Keratinocyte (primary cell): ENCODE results near the gene RHEX. TPM values are rescaled to one million over a fixed set of nuclear protein-coding genes. Genes with fewer than 3 reads are reported as not detected.

Source experiments
- DNase-seq: peaks from one replicate; pipeline ENCODE4 v3.0.0-alpha.2; 2011; ENCODE audit warnings: low read depth, missing footprints, low spot score
- FAIRE-seq: peaks from 2 replicates; lab custom pipeline; 2011; peaks lifted over from hg19 to GRCh38; lab: Jason Lieb, UNC
- H2AFZ ChIP-seq: 2 replicates; pipeline ENCODE4 v1.6.0; 2012; ENCODE audit warnings: low read length, control low read depth, inconsistent platforms; ENCODE audit not compliant: control insufficient read depth
- H3K27ac ChIP-seq: 2 replicates; pipeline ENCODE4 v1.5.1; 2011; ENCODE audit warnings: low read length; ENCODE audit not compliant: control insufficient read depth, insufficient read depth
- H3K27me3 ChIP-seq: 3 replicates; pipeline ENCODE4 v1.6.0; 2011; ENCODE audit warnings: low read length; ENCODE audit not compliant: control insufficient read depth, insufficient read depth; ENCODE audit errors: extremely low read depth
- H3K36me3 ChIP-seq, 2 experiments: 2 replicates in 1 of 2; 3 replicates in 1 of 2; pipeline ENCODE4 v1.5.1; 2011; ENCODE audit warnings: low read length in 2 of 2, mild to moderate bottlenecking in 1 of 2; ENCODE audit not compliant: control insufficient read depth in 2 of 2, insufficient read depth in 2 of 2; ENCODE audit errors: extremely low read depth in 1 of 2
- H3K4me1 ChIP-seq: 3 replicates; pipeline ENCODE4 v1.5.1; 2011; ENCODE audit warnings: low read length; ENCODE audit not compliant: control insufficient read depth, insufficient read depth; ENCODE audit errors: extremely low read depth
- H3K4me2 ChIP-seq: 3 replicates; pipeline ENCODE4 v1.6.0; 2011; ENCODE audit warnings: low read depth, low read length; ENCODE audit not compliant: control insufficient read depth, insufficient read depth; ENCODE audit errors: extremely low read depth
- H3K4me3 ChIP-seq, 3 experiments: fragments of 200-600 bp in 1 of 3; sonication (generic) in 1 of 3; 2 replicates in 2 of 3; 3 replicates in 1 of 3; pipeline ENCODE4 v1.5.1; 2011 to 2016; ENCODE audit warnings: low read length in 3 of 3, mild to moderate bottlenecking in 3 of 3, control low read depth in 2 of 3, inconsistent platforms in 1 of 3, low read depth in 1 of 3, mixed read lengths in 1 of 3, mixed run types in 1 of 3, moderate library complexity in 1 of 3; ENCODE audit not compliant: control insufficient read depth in 2 of 3, insufficient read depth in 2 of 3; ENCODE audit errors: extremely low read depth in 1 of 3
- H3K79me2 ChIP-seq: 2 replicates; pipeline ENCODE4 v1.6.0; 2012; ENCODE audit warnings: low read length; ENCODE audit not compliant: control insufficient read depth, insufficient read depth
- H3K9ac ChIP-seq: 3 replicates; pipeline ENCODE4 v1.6.0; 2011; ENCODE audit warnings: low read length; ENCODE audit not compliant: control insufficient read depth, insufficient read depth; ENCODE audit errors: extremely low read depth
- H3K9me1 ChIP-seq: 3 replicates; pipeline ENCODE4 v1.6.0; 2011; ENCODE audit warnings: low read length; ENCODE audit not compliant: control insufficient read depth, insufficient read depth; ENCODE audit errors: extremely low read depth
- H3K9me3 ChIP-seq: 2 replicates; pipeline ENCODE4 v1.5.1; 2012; ENCODE audit warnings: low read depth, low read length; ENCODE audit not compliant: control insufficient read depth
- H4K20me1 ChIP-seq: 3 replicates; pipeline ENCODE4 v1.6.0; 2011; ENCODE audit warnings: low read length; ENCODE audit not compliant: control insufficient read depth, insufficient read depth; ENCODE audit errors: extremely low read depth
- CTCF ChIP-seq, 3 experiments: IDR thresholded peaks in 1 of 3; conservative IDR thresholded peaks in 1 of 3; optimal IDR thresholded peaks in 1 of 3; 2 replicates in 2 of 3; 3 replicates in 1 of 3; pipeline versions ENCODE3 to v1.5.1; 2011; ENCODE audit warnings: low read length in 3 of 3, mild to moderate bottlenecking in 3 of 3, moderate library complexity in 2 of 3, control low read depth in 1 of 3, inconsistent platforms in 1 of 3; ENCODE audit not compliant: insufficient read depth in 2 of 3; ENCODE audit errors: extremely low read depth in 1 of 3
- EZH2 ChIP-seq: IDR thresholded peaks from one replicate; pipeline ENCODE4 v1.6.1; 2012; ENCODE audit warnings: inconsistent platforms, mild to moderate bottlenecking, low read length, moderate library complexity
- dilution Hi-C: fragments of 300-500 bp; cut with MboI; formaldehyde crosslinking; loops from one replicate; pipeline ENCODE4 v1.7.0; 2020; ENCODE audit warnings: low sequenced_read_pairs; ENCODE audit not compliant: extremely low pct_ligation_motif_present
- polyA plus RNA-seq, 5 experiments: library from polyadenylated mRNA; depleted of rRNA in 3 of 5; stranded (reverse) in 3 of 5; stranded (forward) in 1 of 5; unstranded in 1 of 5; fragments of >200 nt; gene quantifications; 1 replicate in 1 of 5; 2 replicates in 3 of 5; 3 replicates in 1 of 5; pipeline versions ENCODE4 v1.2.1 to v1.2.3, GENCODE V29; 2011 to 2012; ENCODE audit warnings: missing spikeins in 2 of 5, low read depth in 1 of 5, low replicate concordance in 1 of 5

RHEX gene
- polyA plus RNA-seq, 1 donor (not counting 4 experiments of a cell fraction or from before 2014, with no cell fraction given): not detected

DNA sequence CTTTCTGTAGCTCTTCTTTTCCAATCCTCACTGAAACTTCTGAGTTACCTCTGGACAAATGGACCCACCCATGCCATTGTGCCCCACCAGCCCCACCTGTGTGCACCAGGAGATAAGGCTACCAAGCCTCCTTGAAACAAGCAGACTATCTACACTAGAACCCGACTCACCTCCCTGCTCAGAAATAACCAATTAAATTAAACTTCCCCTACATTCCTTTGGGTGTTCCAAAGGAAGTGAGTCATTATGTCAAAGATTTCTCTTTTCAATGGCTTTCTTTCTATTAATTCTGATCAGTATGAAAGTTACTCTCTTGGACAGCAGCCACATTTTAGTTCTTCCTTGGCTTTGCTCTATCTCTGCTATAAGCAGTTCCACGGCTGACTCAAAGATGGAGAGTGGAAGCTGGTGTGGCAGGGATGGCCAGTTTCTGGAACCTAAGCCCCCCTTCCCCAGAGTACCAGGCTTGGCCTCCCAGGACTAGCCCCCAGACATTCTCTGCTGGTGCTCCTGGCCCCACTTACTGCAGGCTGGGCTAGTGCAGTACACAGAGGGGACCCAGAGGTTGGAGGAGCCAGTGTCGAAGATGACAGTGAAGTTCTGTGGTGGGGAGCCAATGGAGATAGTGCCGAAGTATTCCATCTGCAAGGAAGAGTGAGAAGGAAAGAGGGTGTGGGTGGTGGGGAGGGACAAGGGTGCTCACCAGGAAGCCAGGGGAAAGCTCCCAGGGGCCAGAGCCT lies 31.2 kb upstream of the RHEX start:
- no peak overlapping the region for H3K27ac ChIP-seq
- no peak overlapping the region for H3K4me3 ChIP-seq
- DNase-seq: no peak

DNA sequence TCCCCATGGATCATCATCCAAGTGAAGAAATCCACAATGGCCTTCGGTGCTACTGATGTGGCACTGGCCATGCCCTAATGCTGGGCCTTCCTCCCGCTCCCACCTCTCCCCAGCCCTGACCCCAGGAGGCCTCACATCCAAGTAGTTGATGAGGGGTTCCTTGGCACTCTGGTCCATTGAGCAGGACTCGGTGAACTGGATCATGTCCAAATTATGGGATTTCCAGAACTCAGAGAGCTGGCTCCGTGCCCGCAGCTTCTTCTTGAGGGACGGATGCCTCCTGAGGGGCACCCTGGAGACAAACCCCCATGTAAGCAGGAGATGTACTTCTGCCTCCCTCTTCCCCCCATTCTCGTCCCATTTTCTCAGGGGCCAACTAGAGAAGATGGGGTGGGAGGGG lies 30.2 kb upstream of the RHEX start:
- no peak for TF ChIP-seq EZH2
- TF ChIP-seq CTCF (optimal IDR thresholded peaks at IDR 0.05 in 1 of 3, IDR thresholded peaks at IDR 0.05 in 1 of 3, conservative IDR thresholded peaks at IDR 0.05 in 1 of 3; ENCODE audit: extremely low read depth in 1 of 3, insufficient read depth in 2 of 3, low read length in 3 of 3): no peak
- Histone ChIP-seq H3K27ac (no peak overlapping the region), H2AFZ (no peak overlapping the region), H4K20me1 (no peaks in the 10 kb centered on the region), H3K36me3 (no peaks in the 10 kb centered on the region), H3K4me2 (no peak overlapping the region), H3K9me1 (no peaks in the 10 kb centered on the region), H3K4me1 (peaks cover 26% of the 10 kb centered on the region), H3K9ac (no peak overlapping the region), H3K79me2 (no peaks in the 10 kb centered on the region), H3K9me3 (no peaks in the 10 kb centered on the region), H3K27me3 (no peaks in the 10 kb centered on the region), H3K4me3 (no peak overlapping the region)
- FAIRE-seq (no peak), DNase-seq (no peak)
- dilution Hi-C loops: no loop called here

More for the DNA sequence above, 31.2 kb upstream of the RHEX start:
- Histone ChIP-seq H3K9ac (no peak overlapping the region), H3K27me3 (no peaks in the 10 kb centered on the region), H2AFZ (peak overlapping the region; percentile 38), H4K20me1 (no peaks in the 10 kb centered on the region), H3K9me1 (no peaks in the 10 kb centered on the region), H3K9me3 (no peaks in the 10 kb centered on the region), H3K4me2 (peak overlapping the region; percentile 65), H3K36me3 (no peaks in the 10 kb centered on the region), H3K4me1 (peaks cover 26% of the 10 kb centered on the region), H3K79me2 (no peaks in the 10 kb centered on the region)
- peak; percentile 88 for FAIRE-seq
- TF ChIP-seq EZH2 (no peak), CTCF (optimal IDR thresholded peaks at IDR 0.05 in 1 of 3, IDR thresholded peaks at IDR 0.05 in 1 of 3, conservative IDR thresholded peaks at IDR 0.05 in 1 of 3; ENCODE audit: extremely low read depth in 1 of 3, insufficient read depth in 2 of 3, low read length in 3 of 3) (no peak)
- dilution Hi-C loops: no loop called here
